ENCODE measurements around the gene SLC52A3.

Gene SLC52A3

DNA sequence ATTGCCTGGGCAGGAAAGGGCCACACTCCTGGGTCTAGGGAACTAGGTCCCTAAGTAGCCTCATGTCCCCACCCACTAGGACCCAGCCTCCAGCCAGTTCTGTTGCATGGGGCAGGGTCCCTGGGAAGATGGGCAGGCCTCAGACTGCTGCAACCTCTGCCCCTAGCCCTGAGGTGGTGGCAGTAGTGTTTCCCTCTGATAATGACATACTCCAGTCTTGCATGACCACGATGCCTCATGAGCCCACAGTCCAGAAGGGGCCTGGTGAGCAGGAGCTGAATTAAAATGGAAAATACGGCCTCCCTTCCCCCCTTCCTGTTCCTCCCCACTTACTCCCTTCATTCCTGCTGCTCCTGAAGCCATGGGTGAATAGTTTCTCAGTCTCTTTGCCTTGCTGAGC lies 56.7 kb downstream of the SLC52A3 start:
- DNase-seq = no peak
- TF ChIP-seq CTCF (IDR thresholded peaks at IDR 0.05) = no peak
- Histone ChIP-seq H3K4me3 (no peak overlapping the region), H3K36me3 (no peaks in the 10 kb centered on the region), H3K27me3 (peaks cover 0 to 49% of the 10 kb centered on the region in 2 donors), H3K27ac (no peak overlapping the region), H3K4me1 (peaks cover 0 to 8% (median 3%) of the 10 kb centered on the region in 4 donors), H3K9me3 (peaks cover 0 to 13% (median 12%) of the 10 kb centered on the region in 3 donors)
- intact Hi-C loops (cut with DNase I; ENCODE audit: low total_unique reads) = no loop called here

- Histone ChIP-seq H3K4me3 (no peak overlapping the region), H3K4me1 (peaks cover 0 to 8% (median 3%) of the 10 kb centered on the region in 4 donors), H3K36me3 (no peaks in the 10 kb centered on the region), H3K9me3 (peaks cover 0 to 13% (median 12%) of the 10 kb centered on the region in 3 donors), H3K27me3 (peaks cover 0 to 56% of the 10 kb centered on the region in 2 donors), H3K27ac (no peak overlapping the region)
- no peak for TF ChIP-seq CTCF (IDR thresholded peaks at IDR 0.05)
- intact Hi-C loops (cut with DNase I; ENCODE audit: low total_unique reads) = no loop called here
- no peak for DNase-seq
Measured at GRCh38 chr20:710780-711450, 57.4 kb downstream of the SLC52A3 start.
